Mesendoderm (in vitro differentiated cells): ENCODE data around the gene MAFB.

Source experiments
- DNase-seq: peaks from one replicate; pipeline ENCODE4 v3.0.0; 2013
- H2AK5ac ChIP-seq: 2 replicates; pipeline ENCODE4 v1.6.1; 2013; ENCODE audit warnings: low read length, inconsistent platforms
- H2BK120ac ChIP-seq: 2 replicates; pipeline ENCODE4 v1.6.1; 2013; ENCODE audit warnings: low read depth, mild to moderate bottlenecking, low read length, moderate library complexity, mixed read lengths
- H2BK15ac ChIP-seq: replicated peaks from 2 replicates; pipeline ENCODE4 v1.6.1; 2013; ENCODE audit warnings: low read depth, mild to moderate bottlenecking, moderate library complexity
- H2BK5ac ChIP-seq: 2 replicates; pipeline ENCODE4 v1.6.1; 2013; ENCODE audit warnings: low read length, inconsistent platforms
- H3K18ac ChIP-seq: 2 replicates; pipeline ENCODE4 v1.6.1; 2013; ENCODE audit warnings: mild to moderate bottlenecking, low read length, mixed read lengths
- H3K23ac ChIP-seq: one replicate; pipeline ENCODE4 v1.6.1; 2013; ENCODE audit warnings: low read length
- H3K27ac ChIP-seq: 2 replicates; pipeline ENCODE4 v1.5.1; 2013; ENCODE audit warnings: low read depth, mild to moderate bottlenecking, inconsistent platforms, low read length, moderate library complexity
- H3K27me3 ChIP-seq: 2 replicates; pipeline ENCODE4 v1.6.1; 2013; ENCODE audit warnings: low read length, control low read depth, mild to moderate bottlenecking, inconsistent platforms; ENCODE audit not compliant: insufficient read depth, poor library complexity
- H3K36me3 ChIP-seq: 2 replicates; pipeline ENCODE4 v1.6.1; 2013; ENCODE audit warnings: low read length, inconsistent platforms; ENCODE audit not compliant: control insufficient read depth, insufficient read depth
- H3K4ac ChIP-seq: one replicate; pipeline ENCODE4 v1.6.1; 2013; ENCODE audit warnings: low read depth, mild to moderate bottlenecking, low read length, moderate library complexity
- H3K4me1 ChIP-seq: 2 replicates; pipeline ENCODE4 v1.6.1; 2013; ENCODE audit warnings: low read depth, low read length, inconsistent platforms; ENCODE audit not compliant: control insufficient read depth
- H3K4me2 ChIP-seq: 2 replicates; pipeline ENCODE4 v1.6.1; 2013; ENCODE audit warnings: low read length
- H3K4me3 ChIP-seq: 2 replicates; pipeline ENCODE4 v1.5.1; 2013; ENCODE audit warnings: mild to moderate bottlenecking, low read length
- H3K56ac ChIP-seq: one replicate; pipeline ENCODE4 v1.6.1; 2013; ENCODE audit warnings: low read length
- H3K79me1 ChIP-seq: 2 replicates; pipeline ENCODE4 v1.6.1; 2013; ENCODE audit warnings: low read length, inconsistent platforms
- H3K79me2 ChIP-seq: 2 replicates; pipeline ENCODE4 v1.6.1; 2013; ENCODE audit warnings: mild to moderate bottlenecking, low read length; ENCODE audit not compliant: control insufficient read depth, insufficient read depth
- H3K9ac ChIP-seq: 2 replicates; pipeline ENCODE4 v1.6.1; 2013; ENCODE audit warnings: low read length, inconsistent platforms
- H4K5ac ChIP-seq: one replicate; pipeline ENCODE4 v1.6.1; 2013; ENCODE audit warnings: low read length
- H4K8ac ChIP-seq: one replicate; pipeline ENCODE4 v1.6.1; 2013; ENCODE audit warnings: low read depth, mild to moderate bottlenecking, control low read depth, low read length, moderate library complexity
- WGBS: extraction: QIAGEN DNeasy Blood & Tissue Kit; methylation state at CpG from one replicate; pipeline ENCODE4 v1.1.7; 2013; ENCODE audit warnings: low lambda C conversion rate, missing lambda C conversion rate; ENCODE audit not compliant: insufficient coverage; ENCODE audit errors: extremely low coverage; 5-methylcytosine and 5-hydroxymethylcytosine counted together

The MAFB gene

GRCh38 chr20:40637176-40637575, 51.9 kb downstream of the MAFB start:
- Histone ChIP-seq H3K4me3 (no peak overlapping the region), H3K4me1 (no peaks in the 10 kb centered on the region), H2AK5ac (no peak overlapping the region), H3K18ac (no peak overlapping the region), H2BK15ac (no peak overlapping the region), H2BK5ac (no peak overlapping the region), H4K8ac (no peak overlapping the region), H3K36me3 (no peaks in the 10 kb centered on the region), H3K23ac (no peak overlapping the region), H3K9ac (no peak overlapping the region), H3K79me1 (no peaks in the 10 kb centered on the region), H3K79me2 (no peaks in the 10 kb centered on the region), H4K5ac (no peak overlapping the region), H3K4me2 (no peak overlapping the region), H3K56ac (no peak overlapping the region), H3K4ac (no peak overlapping the region), H3K27me3 (no peaks in the 10 kb centered on the region), H2BK120ac (no peak overlapping the region), H3K27ac (no peak overlapping the region)
- no peak for DNase-seq
- no CpG with 5 or more reads among the region's 3 CpGs for WGBS

DNA sequence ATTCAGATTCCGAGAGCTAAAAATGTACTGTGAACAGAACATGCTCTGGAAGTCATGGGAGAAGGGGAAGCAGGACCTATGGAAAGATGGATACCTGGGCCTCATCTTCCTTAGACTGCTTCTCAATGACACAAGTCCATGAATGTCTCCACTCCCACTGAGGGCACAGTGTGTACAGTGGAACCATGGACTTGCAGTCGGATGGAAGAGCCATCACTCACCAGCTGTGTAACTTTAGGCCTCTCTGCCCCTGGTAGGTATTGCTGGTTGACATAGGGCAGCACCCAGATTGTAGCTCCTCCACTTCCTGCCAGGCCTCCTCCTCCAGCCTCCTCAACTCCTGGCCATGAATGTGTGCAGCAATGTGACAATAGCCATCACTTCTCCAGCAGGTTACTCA, 52.5 kb downstream of the MAFB start:
- Histone ChIP-seq H3K56ac (no peak overlapping the region), H3K4ac (no peak overlapping the region), H2BK5ac (no peak overlapping the region), H3K79me2 (no peaks in the 10 kb centered on the region), H3K27me3 (no peaks in the 10 kb centered on the region), H3K18ac (no peak overlapping the region), H3K36me3 (no peaks in the 10 kb centered on the region), H4K5ac (no peak overlapping the region), H3K4me1 (no peaks in the 10 kb centered on the region), H2BK15ac (no peak overlapping the region), H2BK120ac (no peak overlapping the region), H4K8ac (no peak overlapping the region), H3K23ac (no peak overlapping the region), H3K27ac (no peak overlapping the region), H2AK5ac (no peak overlapping the region), H3K9ac (no peak overlapping the region), H3K79me1 (no peaks in the 10 kb centered on the region), H3K4me3 (no peak overlapping the region), H3K4me2 (no peak overlapping the region)
- no peak for DNase-seq
- no CpG with 5 or more reads among the region's 2 CpGs for WGBS

GRCh38 chr20:40635971-40636370, 53.1 kb downstream of the MAFB start:
- no peak overlapping the region for H2BK15ac ChIP-seq
- H3K36me3 ChIP-seq, result no peaks in the 10 kb centered on the region
- no peak overlapping the region for H2BK120ac ChIP-seq
- H4K8ac ChIP-seq, result no peak overlapping the region
- no peak overlapping the region for H3K27ac ChIP-seq
- H3K4me3 ChIP-seq, result no peak overlapping the region
- H2BK5ac ChIP-seq, result no peak overlapping the region
- no peak overlapping the region for H3K18ac ChIP-seq
- H3K27me3 ChIP-seq, result no peaks in the 10 kb centered on the region
- no peaks in the 10 kb centered on the region for H3K79me2 ChIP-seq
- DNase-seq, result peak; percentile 37
- H3K4me2 ChIP-seq, result no peak overlapping the region
- no peak overlapping the region for H3K56ac ChIP-seq
- no peak overlapping the region for H2AK5ac ChIP-seq
- H3K79me1 ChIP-seq, result no peaks in the 10 kb centered on the region
- H3K23ac ChIP-seq, result no peak overlapping the region
- H4K5ac ChIP-seq, result no peak overlapping the region
- no peak overlapping the region for H3K9ac ChIP-seq
- no peak overlapping the region for H3K4ac ChIP-seq
- H3K4me1 ChIP-seq, result no peaks in the 10 kb centered on the region
